Measurements from ENCODE around the gene HEATR5A. TPM values are rescaled to one million over a fixed set of nuclear protein-coding genes. Genes with fewer than 3 reads are reported as not detected.

The HEATR5A gene
- total and polyA plus RNA-seq, 2 of the 13 experiments (the other 11 are each of a cell fraction or from before 2014, with no cell fraction given) = 36.4 to 105 TPM

DNA sequence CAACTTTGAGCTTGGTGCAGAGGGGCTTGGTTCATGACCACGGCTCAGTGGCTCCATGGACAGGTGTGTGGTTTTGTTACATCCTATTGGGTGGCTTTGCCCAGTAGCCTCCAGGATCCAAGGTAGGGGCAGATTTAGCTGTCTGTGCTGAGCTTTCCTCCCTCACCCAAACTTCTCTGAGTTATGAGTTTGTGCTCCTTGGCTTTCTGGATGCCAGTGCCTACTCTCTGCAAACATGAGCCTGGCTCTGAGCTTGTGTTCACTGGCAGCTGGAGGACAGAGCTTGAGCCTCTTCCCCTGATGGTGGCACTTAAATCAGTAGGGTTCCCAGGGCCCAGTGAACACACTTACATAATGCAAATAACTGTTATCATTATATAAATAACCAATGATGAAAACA is 167.5 kb downstream of the HEATR5A start (continued):
- TF ChIP-seq, protein P1, sequence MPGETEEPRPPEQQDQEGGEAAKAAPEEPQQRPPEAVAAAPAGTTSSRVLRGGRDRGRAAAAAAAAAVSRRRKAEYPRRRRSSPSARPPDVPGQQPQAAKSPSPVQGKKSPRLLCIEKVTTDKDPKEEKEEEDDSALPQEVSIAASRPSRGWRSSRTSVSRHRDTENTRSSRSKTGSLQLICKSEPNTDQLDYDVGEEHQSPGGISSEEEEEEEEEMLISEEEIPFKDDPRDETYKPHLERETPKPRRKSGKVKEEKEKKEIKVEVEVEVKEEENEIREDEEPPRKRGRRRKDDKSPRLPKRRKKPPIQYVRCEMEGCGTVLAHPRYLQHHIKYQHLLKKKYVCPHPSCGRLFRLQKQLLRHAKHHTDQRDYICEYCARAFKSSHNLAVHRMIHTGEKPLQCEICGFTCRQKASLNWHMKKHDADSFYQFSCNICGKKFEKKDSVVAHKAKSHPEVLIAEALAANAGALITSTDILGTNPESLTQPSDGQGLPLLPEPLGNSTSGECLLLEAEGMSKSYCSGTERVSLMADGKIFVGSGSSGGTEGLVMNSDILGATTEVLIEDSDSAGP (CRISPR knock-in tag; IDR thresholded peaks at IDR 0.05; ENCODE audit: borderline replicate concordance) = 0 out of 2 replicates have a peak, but pooled peaks have one; percentile 55
- no peak for TF ChIP-seq SSRP1 (CRISPR knock-in tag; IDR thresholded peaks at IDR 0.05)
- TF ChIP-seq, protein P2, sequence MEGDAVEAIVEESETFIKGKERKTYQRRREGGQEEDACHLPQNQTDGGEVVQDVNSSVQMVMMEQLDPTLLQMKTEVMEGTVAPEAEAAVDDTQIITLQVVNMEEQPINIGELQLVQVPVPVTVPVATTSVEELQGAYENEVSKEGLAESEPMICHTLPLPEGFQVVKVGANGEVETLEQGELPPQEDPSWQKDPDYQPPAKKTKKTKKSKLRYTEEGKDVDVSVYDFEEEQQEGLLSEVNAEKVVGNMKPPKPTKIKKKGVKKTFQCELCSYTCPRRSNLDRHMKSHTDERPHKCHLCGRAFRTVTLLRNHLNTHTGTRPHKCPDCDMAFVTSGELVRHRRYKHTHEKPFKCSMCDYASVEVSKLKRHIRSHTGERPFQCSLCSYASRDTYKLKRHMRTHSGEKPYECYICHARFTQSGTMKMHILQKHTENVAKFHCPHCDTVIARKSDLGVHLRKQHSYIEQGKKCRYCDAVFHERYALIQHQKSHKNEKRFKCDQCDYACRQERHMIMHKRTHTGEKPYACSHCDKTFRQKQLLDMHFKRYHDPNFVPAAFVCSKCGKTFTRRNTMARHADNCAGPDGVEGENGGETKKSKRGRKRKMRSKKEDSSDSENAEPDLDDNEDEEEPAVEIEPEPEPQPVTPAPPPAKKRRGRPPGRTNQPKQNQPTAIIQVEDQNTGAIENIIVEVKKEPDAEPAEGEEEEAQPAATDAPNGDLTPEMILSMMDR (CRISPR knock-in tag; IDR thresholded peaks at IDR 0.05) = no peak
- TF ChIP-seq ZNF776 (CRISPR knock-in tag; IDR thresholded peaks at IDR 0.05) = no peak
- no peak for TF ChIP-seq ZNF280D (CRISPR knock-in tag; IDR thresholded peaks at IDR 0.05)
- TF ChIP-seq ZNF329 (CRISPR knock-in tag; IDR thresholded peaks at IDR 0.05; ENCODE audit: low read depth) = peak; percentile 40; the same call in 1 of the 2 replicates
- no peak for TF ChIP-seq ZNF274 (CRISPR knock-in tag; IDR thresholded peaks at IDR 0.05)
- TF ChIP-seq, protein P3, sequence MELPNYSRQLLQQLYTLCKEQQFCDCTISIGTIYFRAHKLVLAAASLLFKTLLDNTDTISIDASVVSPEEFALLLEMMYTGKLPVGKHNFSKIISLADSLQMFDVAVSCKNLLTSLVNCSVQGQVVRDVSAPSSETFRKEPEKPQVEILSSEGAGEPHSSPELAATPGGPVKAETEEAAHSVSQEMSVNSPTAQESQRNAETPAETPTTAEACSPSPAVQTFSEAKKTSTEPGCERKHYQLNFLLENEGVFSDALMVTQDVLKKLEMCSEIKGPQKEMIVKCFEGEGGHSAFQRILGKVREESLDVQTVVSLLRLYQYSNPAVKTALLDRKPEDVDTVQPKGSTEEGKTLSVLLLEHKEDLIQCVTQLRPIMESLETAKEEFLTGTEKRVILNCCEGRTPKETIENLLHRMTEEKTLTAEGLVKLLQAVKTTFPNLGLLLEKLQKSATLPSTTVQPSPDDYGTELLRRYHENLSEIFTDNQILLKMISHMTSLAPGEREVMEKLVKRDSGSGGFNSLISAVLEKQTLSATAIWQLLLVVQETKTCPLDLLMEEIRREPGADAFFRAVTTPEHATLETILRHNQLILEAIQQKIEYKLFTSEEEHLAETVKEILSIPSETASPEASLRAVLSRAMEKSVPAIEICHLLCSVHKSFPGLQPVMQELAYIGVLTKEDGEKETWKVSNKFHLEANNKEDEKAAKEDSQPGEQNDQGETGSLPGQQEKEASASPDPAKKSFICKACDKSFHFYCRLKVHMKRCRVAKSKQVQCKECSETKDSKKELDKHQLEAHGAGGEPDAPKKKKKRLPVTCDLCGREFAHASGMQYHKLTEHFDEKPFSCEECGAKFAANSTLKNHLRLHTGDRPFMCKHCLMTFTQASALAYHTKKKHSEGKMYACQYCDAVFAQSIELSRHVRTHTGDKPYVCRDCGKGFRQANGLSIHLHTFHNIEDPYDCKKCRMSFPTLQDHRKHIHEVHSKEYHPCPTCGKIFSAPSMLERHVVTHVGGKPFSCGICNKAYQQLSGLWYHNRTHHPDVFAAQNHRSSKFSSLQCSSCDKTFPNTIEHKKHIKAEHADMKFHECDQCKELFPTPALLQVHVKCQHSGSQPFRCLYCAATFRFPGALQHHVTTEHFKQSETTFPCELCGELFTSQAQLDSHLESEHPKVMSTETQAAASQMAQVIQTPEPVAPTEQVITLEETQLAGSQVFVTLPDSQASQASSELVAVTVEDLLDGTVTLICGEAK (IDR thresholded peaks at IDR 0.05) = no peak
- TF ChIP-seq, protein P3 (CRISPR knock-in tag; IDR thresholded peaks at IDR 0.05) = 0 out of 2 replicates have a peak, but pooled peaks have one; percentile 11
- TF ChIP-seq ZNF567 (CRISPR knock-in tag; IDR thresholded peaks at IDR 0.05; ENCODE audit: borderline replicate concordance) = peak; percentile 25; the same call in 1 of the 2 replicates
- TF ChIP-seq MTF1 (CRISPR knock-in tag; IDR thresholded peaks at IDR 0.05) = no peak
- TF ChIP-seq HDAC2 (CRISPR knock-in tag; IDR thresholded peaks at IDR 0.05) = peak; percentile 42
